ENCODE results near the gene TPRG1L. TPM values are rescaled to one million over a fixed set of nuclear protein-coding genes. Genes with fewer than 3 reads are reported as not detected.

Gene TPRG1L
- total RNA-seq, 1 donor from 2014 or later: 33.7 TPM

- H3K9ac ChIP-seq (ENCODE audit: low read length): no peak overlapping the region
- DNase-seq (ENCODE audit: low read depth) (no peak), FAIRE-seq (no peak)
These were observed 49.6 kb downstream of the TPRG1L start for GRCh38 chr1:3674100-3675094.

GRCh38 chr1:3675436-3675835, 50.6 kb downstream of the TPRG1L start:
- H3K4me1 ChIP-seq (ENCODE audit: insufficient read depth, low read length): peaks cover 6% of the 10 kb centered on the region
- no peaks in the 10 kb centered on the region for H3K79me2 ChIP-seq (ENCODE audit: insufficient read depth, low read length)
- H3K27ac ChIP-seq (ENCODE audit: low read depth, low read length): no peak overlapping the region
- no peak overlapping the region for H3K4me2 ChIP-seq (ENCODE audit: low read length)
- H3K4me3 Mint-ChIP-seq (ENCODE audit: unreplicated experiment): no peak overlapping the region
- peaks cover 7% of the 10 kb centered on the region for H3K27me3 ChIP-seq (ENCODE audit: insufficient read depth, low read length)
- no peak for TF ChIP-seq CTCF (IDR thresholded peaks at IDR 0.05; ENCODE audit: insufficient read depth, low read depth, low read length)
- no peak for TF ChIP-seq EZH2 (IDR thresholded peaks at IDR 0.05; ENCODE audit: insufficient read depth, low read length)
- H3K36me3 Mint-ChIP-seq (ENCODE audit: low read depth, unreplicated experiment): no peaks in the 10 kb centered on the region
- no peaks in the 10 kb centered on the region for H4K20me1 ChIP-seq (ENCODE audit: insufficient read depth, low read length)
- H3K27me3 Mint-ChIP-seq (ENCODE audit: low read depth, unreplicated experiment): peaks cover 38% of the 10 kb centered on the region
- peaks cover 6% of the 10 kb centered on the region for H3K4me1 Mint-ChIP-seq (ENCODE audit: low read depth, unreplicated experiment)
- H3K27ac Mint-ChIP-seq (ENCODE audit: unreplicated experiment): no peak overlapping the region
- H2AFZ ChIP-seq (ENCODE audit: low read depth, low read length): no peak overlapping the region
- H3K9me3 Mint-ChIP-seq (ENCODE audit: unreplicated experiment): no peaks in the 10 kb centered on the region
- DNase-seq (ENCODE audit: low read depth) (no peak), FAIRE-seq (no peak)
- H3K4me3 ChIP-seq (ENCODE audit: insufficient read depth, low read depth, low read length): no peak overlapping the region
- H3K9ac ChIP-seq (ENCODE audit: low read length): no peak overlapping the region
- H3K9me3 ChIP-seq (ENCODE audit: insufficient read depth, low read depth, low read length): no peaks in the 10 kb centered on the region
- H3K36me3 ChIP-seq (ENCODE audit: insufficient read depth, low read length): no peaks in the 10 kb centered on the region

More at GRCh38 chr1:3674100-3675094, 49.6 kb downstream of the TPRG1L start:
- Mint-ChIP-seq H3K27me3 (ENCODE audit: low read depth, unreplicated experiment) (peaks cover 30% of the 10 kb centered on the region), H3K4me1 (ENCODE audit: low read depth, unreplicated experiment) (peaks cover 6% of the 10 kb centered on the region), H3K27ac (ENCODE audit: unreplicated experiment) (no peak overlapping the region), H3K9me3 (ENCODE audit: unreplicated experiment) (no peaks in the 10 kb centered on the region), H3K4me3 (ENCODE audit: unreplicated experiment) (no peak overlapping the region), H3K36me3 (ENCODE audit: low read depth, unreplicated experiment) (no peaks in the 10 kb centered on the region)
- Histone ChIP-seq H3K9me3 (ENCODE audit: insufficient read depth, low read depth, low read length) (no peaks in the 10 kb centered on the region), H4K20me1 (ENCODE audit: insufficient read depth, low read length) (no peaks in the 10 kb centered on the region), H3K36me3 (ENCODE audit: insufficient read depth, low read length) (no peaks in the 10 kb centered on the region), H3K4me1 (ENCODE audit: insufficient read depth, low read length) (peaks cover 6% of the 10 kb centered on the region), H3K27me3 (ENCODE audit: insufficient read depth, low read length) (peaks cover 7% of the 10 kb centered on the region), H3K4me3 (ENCODE audit: insufficient read depth, low read depth, low read length) (no peak overlapping the region), H3K4me2 (ENCODE audit: low read length) (no peak overlapping the region), H3K27ac (ENCODE audit: low read depth, low read length) (no peak overlapping the region), H2AFZ (ENCODE audit: low read depth, low read length) (no peak overlapping the region), H3K79me2 (ENCODE audit: insufficient read depth, low read length) (no peaks in the 10 kb centered on the region)
- TF ChIP-seq EZH2 (IDR thresholded peaks at IDR 0.05; ENCODE audit: insufficient read depth, low read length) (no peak), CTCF (IDR thresholded peaks at IDR 0.05; ENCODE audit: insufficient read depth, low read depth, low read length) (no peak)
